Left ventricle myocardium superior (tissue), 1 donor: Measurements from ENCODE around the gene SMPD1. TPM values are rescaled to one million over a fixed set of nuclear protein-coding genes. Genes with fewer than 3 reads are reported as not detected.

Experiments used
- ATAC-seq: fragments of 200-7000 bp; cut with Tn5 transposase; one replicate; pipeline ENCODE4 v1.9.1; 2020; ENCODE audit warnings: mild to moderate bottlenecking, moderate library complexity
- DNase-seq: peaks from one replicate; pipeline ENCODE4 v3.0.0-alpha.2; 2020
- intact Hi-C: fragments of 100-400 bp; cut with micrococcal nuclease; formaldehyde crosslinking; loops from one replicate; pipeline ENCODE4 v1.11.0; 2022
- total RNA-seq: library from RNA; stranded (reverse); fragmentation: NEBNext Ultra II Directional; extraction: Animal tissue kit (Norgen Biotek cat#: 25700); gene quantifications from one replicate; pipeline ENCODE4 v1.2.1, GENCODE V29; 2021
- donor health status: DM: no; HTN: yes; CAD: no; lungs with severe emphysema.

Gene SMPD1
- total RNA-seq, 1 donor from 2014 or later = 60.9 TPM

GRCh38 chr11:6405052-6405667 lies 14.9 kb downstream of the SMPD1 start:
- intact Hi-C loops = no loop called here
- no peak for ATAC-seq
- DNase-seq = no peak

- DNase-seq = no peak
- intact Hi-C loops = no loop called here
- ATAC-seq = no peak
Measured at GRCh38 chr11:6405846-6406245, 15.6 kb downstream of the SMPD1 start.

GRCh38 chr11:6406370-6406769 lies 16.1 kb downstream of the SMPD1 start:
- intact Hi-C loops = no loop called here
- no peak for ATAC-seq
- no peak for DNase-seq

- intact Hi-C loops = no loop called here
- ATAC-seq (no peak), DNase-seq (no peak)
Measured at GRCh38 chr11:6410695-6411430, 20.6 kb downstream of the SMPD1 start.

- intact Hi-C loops = no loop called here
- ATAC-seq = no peak
- DNase-seq = no peak
Measured at GRCh38 chr11:6411594-6412031, 21.3 kb downstream of the SMPD1 start.

- ATAC-seq (no peak), DNase-seq (no peak)
- intact Hi-C loops = no loop called here
Measured at GRCh38 chr11:6413791-6414201, 23.5 kb downstream of the SMPD1 start.

GRCh38 chr11:6414874-6415328 lies 24.6 kb downstream of the SMPD1 start:
- DNase-seq (no peak), ATAC-seq (no peak)
- intact Hi-C loops = no loop called here

GRCh38 chr11:6415797-6416196 lies 25.5 kb downstream of the SMPD1 start:
- DNase-seq (no peak), ATAC-seq (no peak)
- intact Hi-C loops = no loop called here

- intact Hi-C loops = no loop called here
- DNase-seq (no peak), ATAC-seq (peak; percentile 75)
Measured at GRCh38 chr11:6417907-6418556, 27.8 kb downstream of the SMPD1 start.

- intact Hi-C loops = no loop called here
- ATAC-seq (no peak), DNase-seq (peak; percentile 67)
Measured at GRCh38 chr11:6418557-6419008, 28.3 kb downstream of the SMPD1 start.

GRCh38 chr11:6419009-6419631 lies 28.8 kb downstream of the SMPD1 start, which contains the start of gene APBB1:
Gene APBB1, minus strand, starts transcription at chr11:6419094. Its CDS starts 7,747 bp downstream, at chr11:6411347.
- intact Hi-C loops = no loop called here
- peak; percentile 97 for ATAC-seq
- peak; percentile 87 for DNase-seq

- ATAC-seq (no peak), DNase-seq (no peak)
- intact Hi-C loops = no loop called here
Measured at GRCh38 chr11:6420677-6421076, 30.4 kb downstream of the SMPD1 start.

GRCh38 chr11:6427516-6427915 lies 37.2 kb downstream of the SMPD1 start:
- ATAC-seq = no peak

GRCh38 chr11:6431861-6432260 lies 41.6 kb downstream of the SMPD1 start:
- intact Hi-C loops = no loop called here
- DNase-seq (no peak), ATAC-seq (no peak)

More at GRCh38 chr11:6427516-6427915, 37.2 kb downstream of the SMPD1 start:
- intact Hi-C loops = no loop called here
- DNase-seq = no peak

GRCh38 chr11:6433998-6434660 lies 43.9 kb downstream of the SMPD1 start:
- no peak for DNase-seq
- ATAC-seq = no peak
- intact Hi-C loops = no loop called here

GRCh38 chr11:6437423-6437822 lies 47.1 kb downstream of the SMPD1 start:
- ATAC-seq (no peak), DNase-seq (no peak)
- intact Hi-C loops = no loop called here

- no peak for DNase-seq
- intact Hi-C loops = no loop called here
- peak; percentile 31 for ATAC-seq
Measured at GRCh38 chr11:6437993-6438392, 47.7 kb downstream of the SMPD1 start.

GRCh38 chr11:6438979-6439571 lies 48.8 kb downstream of the SMPD1 start:
- intact Hi-C loops = no loop called here

GRCh38 chr11:6440906-6441358 lies 50.7 kb downstream of the SMPD1 start, which contains the start of gene HPX:
Gene HPX, minus strand, starts transcription at chr11:6440987. Its CDS starts 24 bp downstream, at chr11:6440963.
- no peak for DNase-seq
- intact Hi-C loops = no loop called here
- ATAC-seq = no peak

More at GRCh38 chr11:6438979-6439571, 48.8 kb downstream of the SMPD1 start:
- ATAC-seq (peak; percentile 76), DNase-seq (no peak)
